Measurements from ENCODE around the gene DMC1.

The DMC1 gene

GRCh38 chr22:38494498-38494897 is 75.5 kb downstream of the DMC1 start:
- peaks cover 94% of the 10 kb centered on the region for H3K79me2 ChIP-seq (ENCODE audit: low read length)
- no peak overlapping the region for H3K4me2 ChIP-seq (ENCODE audit: low read depth, low read length)
- no peak overlapping the region for H3K27ac ChIP-seq (ENCODE audit: low read length)
- peaks cover 19% of the 10 kb centered on the region; the same call in 1 of the 2 replicates for H3K4me1 ChIP-seq (ENCODE audit: low read length)
- no peak overlapping the region for H3K9ac ChIP-seq (ENCODE audit: low read length)
- peaks cover 21% of the 10 kb centered on the region; the same call in 1 of the 2 replicates for H3F3A ChIP-seq (ENCODE audit: insufficient read depth, low read length)
- H3K36me3 ChIP-seq (replicated peaks; ENCODE audit: insufficient read depth, low read length), result peaks cover 70% of the 10 kb centered on the region
- no peak overlapping the region for H3K4me3 ChIP-seq (ENCODE audit: low read length)
- H3K9me2 ChIP-seq (replicated peaks; ENCODE audit: insufficient read depth, low read length), result no peaks in the 10 kb centered on the region
- peaks cover 34% of the 10 kb centered on the region for H4K20me1 ChIP-seq (ENCODE audit: insufficient read depth, low read length)
- no peaks in the 10 kb centered on the region for H3K9me3 ChIP-seq (replicated peaks; ENCODE audit: insufficient read depth, low read length)
- H2AFZ ChIP-seq (ENCODE audit: low read length), result no peak overlapping the region
- no peaks in the 10 kb centered on the region for H3K27me3 ChIP-seq (replicated peaks; ENCODE audit: insufficient read depth, low read length)
- no peak for DNase-seq
- TF ChIP-seq EZH2 (optimal IDR thresholded peaks at IDR 0.05; ENCODE audit: low read depth, low read length) (no peak), EZH2phosphoT487 (IDR thresholded peaks at IDR 0.05; ENCODE audit: low read length) (no peak)
- TF ChIP-seq, protein P1, sequence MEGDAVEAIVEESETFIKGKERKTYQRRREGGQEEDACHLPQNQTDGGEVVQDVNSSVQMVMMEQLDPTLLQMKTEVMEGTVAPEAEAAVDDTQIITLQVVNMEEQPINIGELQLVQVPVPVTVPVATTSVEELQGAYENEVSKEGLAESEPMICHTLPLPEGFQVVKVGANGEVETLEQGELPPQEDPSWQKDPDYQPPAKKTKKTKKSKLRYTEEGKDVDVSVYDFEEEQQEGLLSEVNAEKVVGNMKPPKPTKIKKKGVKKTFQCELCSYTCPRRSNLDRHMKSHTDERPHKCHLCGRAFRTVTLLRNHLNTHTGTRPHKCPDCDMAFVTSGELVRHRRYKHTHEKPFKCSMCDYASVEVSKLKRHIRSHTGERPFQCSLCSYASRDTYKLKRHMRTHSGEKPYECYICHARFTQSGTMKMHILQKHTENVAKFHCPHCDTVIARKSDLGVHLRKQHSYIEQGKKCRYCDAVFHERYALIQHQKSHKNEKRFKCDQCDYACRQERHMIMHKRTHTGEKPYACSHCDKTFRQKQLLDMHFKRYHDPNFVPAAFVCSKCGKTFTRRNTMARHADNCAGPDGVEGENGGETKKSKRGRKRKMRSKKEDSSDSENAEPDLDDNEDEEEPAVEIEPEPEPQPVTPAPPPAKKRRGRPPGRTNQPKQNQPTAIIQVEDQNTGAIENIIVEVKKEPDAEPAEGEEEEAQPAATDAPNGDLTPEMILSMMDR (IDR thresholded peaks at IDR 0.05; ENCODE audit: low read length), result no peak

DNA sequence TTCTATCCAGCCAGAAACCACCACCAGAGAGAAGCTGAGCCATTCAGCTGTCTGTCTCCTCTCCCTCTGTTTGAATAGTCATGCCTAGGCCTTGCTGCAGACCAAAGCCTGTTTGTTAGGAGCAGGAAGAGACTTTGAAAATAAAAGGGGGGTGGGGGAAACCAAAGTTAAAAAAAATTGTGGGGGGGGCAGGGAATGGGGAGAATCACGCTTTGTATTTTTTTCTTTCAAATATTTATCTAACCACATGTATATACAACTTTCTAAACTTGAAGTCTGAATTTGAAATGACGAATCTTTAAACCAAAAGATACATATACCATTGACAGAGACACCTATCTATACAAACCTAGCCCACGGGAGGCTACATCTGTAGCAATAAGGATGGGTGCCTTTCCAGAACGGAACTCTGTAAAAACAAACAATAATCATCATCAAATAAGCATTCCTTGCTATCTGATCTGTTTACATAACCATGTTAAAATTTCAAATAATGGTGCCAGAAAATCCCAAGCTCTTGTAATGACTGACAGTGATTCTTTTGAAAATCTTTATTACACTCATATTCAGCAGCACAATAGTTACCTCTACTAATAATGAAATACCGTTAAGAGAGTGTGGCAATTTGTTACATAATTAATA is 78.2 kb downstream of the DMC1 start:
- no peak for DNase-seq
- Histone ChIP-seq H3K36me3 (replicated peaks; ENCODE audit: insufficient read depth, low read length) (peaks cover 59% of the 10 kb centered on the region), H3K4me2 (ENCODE audit: low read depth, low read length) (no peak overlapping the region), H3K9ac (ENCODE audit: low read length) (no peak overlapping the region), H3K27me3 (replicated peaks; ENCODE audit: insufficient read depth, low read length) (no peaks in the 10 kb centered on the region), H3K79me2 (ENCODE audit: low read length) (peaks cover 88% of the 10 kb centered on the region), H3K4me3 (ENCODE audit: low read length) (no peak overlapping the region), H3K9me3 (replicated peaks; ENCODE audit: insufficient read depth, low read length) (no peaks in the 10 kb centered on the region), H3K4me1 (ENCODE audit: low read length) (peaks cover 17% of the 10 kb centered on the region; the same call in 1 of the 2 replicates), H3K9me2 (replicated peaks; ENCODE audit: insufficient read depth, low read length) (no peaks in the 10 kb centered on the region), H3K27ac (ENCODE audit: low read length) (no peak overlapping the region), H2AFZ (ENCODE audit: low read length) (no peak overlapping the region), H3F3A (ENCODE audit: insufficient read depth, low read length) (peaks cover 28% of the 10 kb centered on the region), H4K20me1 (ENCODE audit: insufficient read depth, low read length) (peaks cover 30% of the 10 kb centered on the region)
- TF ChIP-seq EZH2phosphoT487 (IDR thresholded peaks at IDR 0.05; ENCODE audit: low read length), result no peak
- no peak for TF ChIP-seq EZH2 (optimal IDR thresholded peaks at IDR 0.05; ENCODE audit: low read depth, low read length)
- TF ChIP-seq, protein P1 (IDR thresholded peaks at IDR 0.05; ENCODE audit: low read length), result no peak

- Histone ChIP-seq H3K36me3 (replicated peaks; ENCODE audit: insufficient read depth, low read length) (peaks cover 54% of the 10 kb centered on the region), H3K27ac (ENCODE audit: low read length) (peak overlapping the region; percentile 0; the same call in 1 of the 2 replicates), H3K27me3 (replicated peaks; ENCODE audit: insufficient read depth, low read length) (no peaks in the 10 kb centered on the region), H3K4me1 (ENCODE audit: low read length) (peaks cover 17% of the 10 kb centered on the region; the same call in 1 of the 2 replicates), H3K9me2 (replicated peaks; ENCODE audit: insufficient read depth, low read length) (no peaks in the 10 kb centered on the region), H3K4me2 (ENCODE audit: low read depth, low read length) (no peak overlapping the region), H3K4me3 (ENCODE audit: low read length) (no peak overlapping the region), H3K9me3 (replicated peaks; ENCODE audit: insufficient read depth, low read length) (no peaks in the 10 kb centered on the region), H3K79me2 (ENCODE audit: low read length) (peaks cover 86% of the 10 kb centered on the region), H2AFZ (ENCODE audit: low read length) (no peak overlapping the region), H3F3A (ENCODE audit: insufficient read depth, low read length) (peaks cover 24% of the 10 kb centered on the region), H3K9ac (ENCODE audit: low read length) (no peak overlapping the region), H4K20me1 (ENCODE audit: insufficient read depth, low read length) (peaks cover 24% of the 10 kb centered on the region)
- TF ChIP-seq, protein P1 (IDR thresholded peaks at IDR 0.05; ENCODE audit: low read length), result no peak
- TF ChIP-seq EZH2phosphoT487 (IDR thresholded peaks at IDR 0.05; ENCODE audit: low read length) (no peak), EZH2 (optimal IDR thresholded peaks at IDR 0.05; ENCODE audit: low read depth, low read length) (no peak)
- no peak for DNase-seq
Measured at GRCh38 chr22:38490915-38491314, 79.1 kb downstream of the DMC1 start.
